Adipocyte (in vitro differentiated cells): ENCODE measurements around the gene NPY.

ENCODE experiments used
- DNase-seq: peaks from one replicate; pipeline ENCODE4 v3.0.0-alpha.2; 2015; ENCODE audit warnings: low read depth
- H3K27me3 ChIP-seq: replicated peaks from 2 replicates; pipeline ENCODE4 v1.7.0; 2013; ENCODE audit warnings: mild to moderate bottlenecking, low read length, moderate library complexity; ENCODE audit not compliant: control insufficient read depth, insufficient read depth
- H3K36me3 ChIP-seq: 2 replicates; pipeline ENCODE4 v1.7.0; 2013; ENCODE audit warnings: low read length, mild to moderate bottlenecking, moderate library complexity; ENCODE audit not compliant: control insufficient read depth, insufficient read depth, severe bottlenecking
- H3K4me1 ChIP-seq: 2 replicates; pipeline ENCODE4 v1.7.0; 2013; ENCODE audit warnings: mild to moderate bottlenecking, low read length, moderate library complexity; ENCODE audit not compliant: control insufficient read depth, insufficient read depth
- H3K4me3 ChIP-seq: 2 replicates; pipeline ENCODE4 v1.7.0; 2013; ENCODE audit warnings: mild to moderate bottlenecking, low read length, moderate library complexity
- H3K9ac ChIP-seq: 2 replicates; pipeline ENCODE4 v1.7.0; 2013; ENCODE audit warnings: mild to moderate bottlenecking, low read length, moderate library complexity
- H3K9me3 ChIP-seq: 2 replicates; pipeline ENCODE4 v1.7.0; 2013; ENCODE audit warnings: mild to moderate bottlenecking, low read length, moderate library complexity; ENCODE audit not compliant: control insufficient read depth

Gene NPY

DNA sequence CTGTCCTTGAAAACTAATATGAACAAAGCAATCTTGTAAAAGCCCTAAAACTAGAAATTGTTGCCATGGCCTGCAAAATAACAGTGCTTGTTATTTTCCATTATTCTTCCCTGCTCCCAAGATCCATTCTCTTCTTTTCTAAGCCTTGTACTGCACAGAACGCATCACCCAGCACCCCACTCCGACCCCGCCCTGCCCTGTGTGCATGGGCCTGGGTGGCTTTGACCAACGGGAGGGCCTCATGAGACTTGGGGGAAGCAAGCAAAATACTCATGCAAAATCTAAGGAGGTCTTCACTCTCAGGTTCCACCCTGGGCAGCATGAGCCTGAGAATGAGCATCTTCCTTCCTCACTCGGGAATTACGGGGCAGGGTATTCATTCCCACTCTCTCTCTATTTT, 32.4 kb downstream of the NPY start:
- Histone ChIP-seq H3K4me1 (no peaks in the 10 kb centered on the region), H3K27me3 (peaks cover 7% of the 10 kb centered on the region), H3K4me3 (no peak overlapping the region), H3K9ac (no peak overlapping the region), H3K9me3 (no peaks in the 10 kb centered on the region), H3K36me3 (no peaks in the 10 kb centered on the region)
- no peak for DNase-seq

DNA sequence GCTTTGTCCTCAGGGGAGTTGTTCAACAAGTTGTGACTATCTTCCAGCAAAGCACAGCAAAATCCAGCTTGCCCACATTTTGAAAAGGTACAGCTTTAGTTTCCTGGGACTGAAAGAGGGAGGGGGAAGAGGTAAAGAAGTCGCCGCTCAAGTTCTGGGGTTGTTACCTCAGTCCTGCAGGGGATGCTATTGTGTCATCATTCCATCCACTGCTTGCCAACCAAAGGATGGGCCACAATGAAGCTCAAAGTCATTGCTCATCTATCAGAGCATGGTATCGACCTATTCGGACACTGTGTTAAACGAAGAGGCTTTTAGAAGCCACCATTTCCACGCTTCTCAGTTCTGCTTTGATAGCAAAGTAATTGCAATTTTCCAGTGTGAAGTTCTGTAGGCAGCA, 34.3 kb downstream of the NPY start:
- no peak overlapping the region for H3K9ac ChIP-seq
- H3K36me3 ChIP-seq = no peaks in the 10 kb centered on the region
- no peak for DNase-seq
- H3K4me1 ChIP-seq = no peaks in the 10 kb centered on the region
- no peaks in the 10 kb centered on the region for H3K9me3 ChIP-seq
- H3K4me3 ChIP-seq = no peak overlapping the region
- H3K27me3 ChIP-seq = peaks cover 3% of the 10 kb centered on the region

DNA sequence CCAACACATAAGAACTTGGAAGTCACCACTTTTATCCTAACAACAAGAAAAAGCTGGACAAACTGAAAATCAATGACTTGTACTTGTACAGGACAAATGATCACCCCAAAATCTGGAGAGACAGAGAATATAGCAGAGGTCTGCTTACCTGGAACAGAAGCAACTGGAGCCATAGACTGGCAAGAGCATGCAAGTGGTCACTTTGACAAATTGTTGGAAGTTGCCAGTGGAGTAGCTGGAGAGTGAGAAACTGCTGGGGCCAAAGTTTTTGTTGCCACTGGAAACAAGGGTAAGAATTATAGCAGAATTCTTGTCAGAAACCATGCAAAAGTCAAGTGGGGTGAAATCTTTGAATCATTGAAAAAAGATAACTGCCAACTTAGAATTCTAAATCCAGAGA, 35.2 kb downstream of the NPY start:
- DNase-seq = no peak
- Histone ChIP-seq H3K36me3 (no peaks in the 10 kb centered on the region), H3K4me1 (no peaks in the 10 kb centered on the region), H3K4me3 (no peak overlapping the region), H3K9me3 (no peaks in the 10 kb centered on the region), H3K27me3 (peaks cover 3% of the 10 kb centered on the region), H3K9ac (no peak overlapping the region)

DNA sequence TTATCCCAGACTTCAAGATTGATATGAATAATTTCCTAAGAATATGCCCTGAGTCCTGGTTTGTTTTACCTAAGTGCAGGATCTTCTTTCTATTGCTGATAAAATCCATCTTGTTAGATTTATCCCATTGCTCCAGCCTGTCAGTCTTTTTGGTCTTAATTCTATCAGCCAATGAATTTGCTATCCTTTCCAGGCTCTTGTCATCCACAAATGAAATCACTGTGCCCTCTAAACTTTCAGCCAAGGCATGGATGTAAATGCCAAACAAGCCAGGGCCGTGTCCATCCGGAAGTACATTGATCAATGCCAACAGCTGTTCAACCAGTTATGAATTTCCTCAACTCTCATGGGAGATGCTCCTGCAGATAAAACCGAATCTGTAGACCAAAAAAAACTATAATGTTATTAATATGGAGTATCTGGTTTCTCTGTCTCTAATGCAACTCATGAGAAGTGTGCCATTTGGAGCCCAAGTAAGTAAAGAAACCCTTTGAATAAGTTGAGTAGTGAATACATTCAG, 40.0 kb downstream of the NPY start:
- Histone ChIP-seq H3K9ac (no peak overlapping the region), H3K36me3 (no peaks in the 10 kb centered on the region), H3K4me1 (no peaks in the 10 kb centered on the region), H3K9me3 (no peaks in the 10 kb centered on the region), H3K27me3 (peaks cover 2% of the 10 kb centered on the region), H3K4me3 (no peak overlapping the region)
- no peak for DNase-seq

DNA sequence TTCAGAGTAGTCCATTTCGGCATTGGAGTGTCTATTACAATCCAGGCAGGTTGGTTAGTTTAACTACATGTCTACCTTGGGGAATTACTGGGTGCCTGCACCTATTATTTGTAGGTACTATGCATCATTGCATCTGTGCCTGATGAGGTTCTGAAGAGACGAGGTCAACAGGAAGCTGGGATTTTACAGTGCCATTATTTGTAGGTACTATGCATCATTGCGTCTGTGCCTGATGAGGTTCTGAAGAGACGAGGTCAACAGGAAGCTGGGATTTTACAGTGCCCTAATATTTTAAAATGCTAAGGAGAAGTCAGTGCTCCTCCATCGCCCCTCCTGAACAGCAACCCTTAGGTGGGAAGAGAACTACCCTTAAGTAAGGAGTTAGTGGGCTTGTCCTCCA, 41.7 kb downstream of the NPY start:
- Histone ChIP-seq H3K9ac (no peak overlapping the region), H3K27me3 (peaks cover 7% of the 10 kb centered on the region)

DNA sequence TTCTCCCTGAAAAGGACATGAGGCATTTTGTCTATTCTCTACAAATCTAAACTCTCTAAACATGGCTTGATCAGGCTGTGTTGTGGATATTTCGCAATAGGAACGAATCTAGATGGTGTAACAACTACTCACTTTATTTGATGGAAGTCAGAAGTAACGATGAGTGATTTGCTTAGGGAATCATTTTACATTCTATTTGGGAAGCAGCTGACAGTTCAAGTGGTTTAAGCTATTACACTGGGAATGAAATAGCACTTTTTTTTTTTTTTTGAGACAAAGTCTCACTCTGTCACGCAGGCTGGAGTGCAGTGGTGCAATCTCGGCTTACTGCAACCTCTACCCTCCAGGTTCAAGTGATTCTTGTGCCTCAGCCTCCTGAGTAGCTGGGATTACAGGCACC, 44.1 kb downstream of the NPY start:
- Histone ChIP-seq H3K27me3 (peaks cover 7% of the 10 kb centered on the region), H3K4me3 (no peak overlapping the region), H3K9ac (no peak overlapping the region), H3K4me1 (no peaks in the 10 kb centered on the region), H3K36me3 (no peaks in the 10 kb centered on the region), H3K9me3 (no peaks in the 10 kb centered on the region)
- no peak for DNase-seq

More for the DNA sequence above, 41.7 kb downstream of the NPY start:
- Histone ChIP-seq H3K36me3 (no peaks in the 10 kb centered on the region), H3K4me1 (no peaks in the 10 kb centered on the region), H3K4me3 (no peak overlapping the region), H3K9me3 (no peaks in the 10 kb centered on the region)
- DNase-seq = no peak

DNA sequence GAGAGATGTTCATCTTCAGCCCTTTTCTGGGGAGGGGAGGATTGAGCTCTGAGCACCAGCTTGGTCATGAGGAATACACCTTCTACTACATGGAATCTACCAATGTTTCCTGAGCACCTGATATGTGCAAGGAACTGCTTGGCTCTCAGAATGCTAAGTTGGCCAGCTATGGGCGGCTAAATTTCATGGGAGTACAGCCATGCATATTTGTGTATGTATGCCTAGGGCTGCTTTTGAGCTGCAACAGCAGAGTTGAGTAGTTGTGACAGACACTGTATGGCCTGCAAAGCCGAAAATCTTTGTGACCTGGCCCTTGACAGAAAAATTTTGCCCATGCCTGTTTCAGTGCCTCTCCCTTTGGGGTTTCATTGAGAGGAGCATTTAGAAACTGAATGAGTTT, 44.9 kb downstream of the NPY start:
- no peak overlapping the region for H3K4me3 ChIP-seq
- no peaks in the 10 kb centered on the region for H3K9me3 ChIP-seq
- no peaks in the 10 kb centered on the region for H3K36me3 ChIP-seq
- H3K27me3 ChIP-seq = peaks cover 7% of the 10 kb centered on the region
- H3K4me1 ChIP-seq = no peaks in the 10 kb centered on the region
- no peak overlapping the region for H3K9ac ChIP-seq
- no peak for DNase-seq

DNA sequence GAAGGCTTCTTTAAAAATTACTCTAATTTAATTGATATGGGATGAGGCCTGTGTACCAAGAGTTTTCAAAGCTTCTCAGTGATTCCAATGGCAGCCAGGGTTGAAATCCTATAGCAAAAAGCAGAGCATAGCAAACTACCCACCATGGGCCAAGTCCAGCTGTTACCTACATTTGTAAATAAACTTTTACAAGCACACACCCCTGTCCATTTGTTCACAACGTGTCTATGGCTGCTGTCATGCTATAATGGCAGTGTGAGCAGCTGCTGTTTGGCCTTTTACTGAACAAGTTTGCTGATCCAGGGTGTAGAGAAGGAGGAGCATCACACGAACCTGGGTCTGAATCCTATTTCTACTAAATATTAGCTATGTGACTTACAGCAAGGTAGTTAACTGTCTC, 50.0 kb downstream of the NPY start:
- DNase-seq = no peak

DNA sequence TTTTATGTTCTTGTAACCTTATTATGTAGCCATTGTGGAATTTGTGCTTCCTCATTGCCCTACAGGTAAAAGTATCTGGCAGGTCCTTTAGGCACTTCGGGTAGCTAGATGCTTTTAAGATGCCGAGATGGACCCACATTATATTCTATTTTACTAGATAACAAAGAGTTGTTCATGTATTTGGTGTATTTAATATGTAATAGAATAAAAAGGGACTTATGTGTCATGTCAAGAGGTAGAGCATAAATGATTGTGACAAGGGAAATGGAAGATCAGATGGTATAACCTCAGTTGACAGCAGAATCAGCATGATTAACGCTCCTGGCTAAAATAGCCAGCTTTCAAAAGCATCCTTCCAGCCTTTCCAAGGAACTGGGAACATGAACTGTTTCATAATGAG, 50.6 kb downstream of the NPY start:
- H3K9me3 ChIP-seq = peaks cover 3% of the 10 kb centered on the region
- no peaks in the 10 kb centered on the region for H3K36me3 ChIP-seq
- H3K4me3 ChIP-seq = no peak overlapping the region
- H3K4me1 ChIP-seq = no peaks in the 10 kb centered on the region
- no peak for DNase-seq
- H3K27me3 ChIP-seq = peaks cover 18% of the 10 kb centered on the region
- H3K9ac ChIP-seq = no peak overlapping the region

More for the DNA sequence above, 50.0 kb downstream of the NPY start:
- no peaks in the 10 kb centered on the region for H3K36me3 ChIP-seq
- H3K9me3 ChIP-seq = peaks cover 3% of the 10 kb centered on the region
- H3K4me3 ChIP-seq = no peak overlapping the region
- H3K4me1 ChIP-seq = no peaks in the 10 kb centered on the region
- no peak overlapping the region for H3K9ac ChIP-seq
- H3K27me3 ChIP-seq = peaks cover 23% of the 10 kb centered on the region

DNA sequence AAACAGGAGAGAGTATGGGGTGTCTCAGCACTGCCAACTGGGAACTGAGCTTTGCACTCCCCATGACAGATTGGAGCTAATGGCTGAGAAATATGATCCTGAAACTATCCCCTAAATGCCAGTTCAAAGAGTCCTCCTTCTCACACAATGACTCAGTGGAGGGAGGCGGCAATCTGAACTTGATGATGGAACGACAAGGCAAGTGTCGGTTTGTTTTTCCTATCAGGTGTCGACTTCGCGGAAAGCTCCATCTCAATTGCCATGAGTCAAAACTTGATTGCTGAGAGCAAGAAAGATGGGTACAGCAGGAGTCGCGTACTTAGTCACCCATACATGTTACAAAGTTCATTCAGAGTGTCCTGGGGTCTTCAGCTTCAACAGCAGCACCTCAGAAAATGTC, 52.5 kb downstream of the NPY start:
- Histone ChIP-seq H3K36me3 (no peaks in the 10 kb centered on the region), H3K4me3 (no peak overlapping the region), H3K9ac (no peak overlapping the region), H3K27me3 (peaks cover 18% of the 10 kb centered on the region), H3K4me1 (no peaks in the 10 kb centered on the region), H3K9me3 (peaks cover 3% of the 10 kb centered on the region)
- DNase-seq = no peak

DNA sequence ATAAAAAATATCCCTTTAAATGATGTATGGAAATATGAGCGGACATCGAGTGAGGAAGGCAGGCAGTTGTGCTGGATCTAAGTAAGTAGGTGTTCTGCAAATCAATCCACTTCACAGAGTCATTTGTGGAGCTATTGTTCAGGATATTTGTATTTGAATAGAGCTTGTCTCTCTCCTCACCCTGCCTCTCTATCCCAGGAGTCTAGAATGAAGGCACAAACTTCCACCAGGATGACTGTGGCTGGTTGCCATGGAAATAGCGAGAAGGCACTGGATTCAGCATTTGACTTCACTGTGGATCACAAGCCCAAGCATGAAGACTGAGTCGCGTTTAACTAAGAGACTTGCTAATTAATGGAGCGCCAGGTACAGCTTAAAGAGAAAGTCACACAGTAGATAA, 53.2 kb downstream of the NPY start:
- H3K4me3 ChIP-seq = no peak overlapping the region
- no peak for DNase-seq

DNA sequence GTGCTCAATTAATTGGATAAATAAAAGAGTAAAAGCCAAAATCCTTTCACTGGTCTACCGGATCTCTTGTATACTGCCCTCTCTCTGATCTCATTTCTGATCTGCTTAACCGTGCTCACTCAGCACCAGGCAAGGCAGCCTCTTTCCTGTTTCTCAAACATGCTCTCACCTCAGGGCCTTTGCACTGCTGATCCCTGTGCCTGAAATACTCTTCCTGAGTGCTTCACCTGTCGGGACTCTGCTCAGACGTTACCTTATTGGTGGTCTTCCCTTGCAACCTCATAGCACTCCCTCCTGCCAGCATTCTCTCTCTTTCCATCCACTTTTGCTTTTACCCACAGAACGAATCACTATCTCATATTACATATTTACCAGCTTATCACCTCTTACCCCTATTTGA, 55.6 kb downstream of the NPY start:
- H3K9ac ChIP-seq = no peak overlapping the region
- peaks cover 3% of the 10 kb centered on the region for H3K9me3 ChIP-seq
- no peaks in the 10 kb centered on the region for H3K36me3 ChIP-seq
- DNase-seq = no peak
- H3K4me1 ChIP-seq = no peaks in the 10 kb centered on the region
- H3K4me3 ChIP-seq = no peak overlapping the region
- H3K27me3 ChIP-seq = peaks cover 18% of the 10 kb centered on the region

More for the DNA sequence above, 53.2 kb downstream of the NPY start:
- peaks cover 3% of the 10 kb centered on the region for H3K9me3 ChIP-seq
- H3K36me3 ChIP-seq = no peaks in the 10 kb centered on the region
- H3K9ac ChIP-seq = no peak overlapping the region
- no peaks in the 10 kb centered on the region for H3K4me1 ChIP-seq
- H3K27me3 ChIP-seq = peaks cover 18% of the 10 kb centered on the region
